ENCODE results near the gene GATD1.

GATD1 gene, protein sequence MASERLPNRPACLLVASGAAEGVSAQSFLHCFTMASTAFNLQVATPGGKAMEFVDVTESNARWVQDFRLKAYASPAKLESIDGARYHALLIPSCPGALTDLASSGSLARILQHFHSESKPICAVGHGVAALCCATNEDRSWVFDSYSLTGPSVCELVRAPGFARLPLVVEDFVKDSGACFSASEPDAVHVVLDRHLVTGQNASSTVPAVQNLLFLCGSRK

DNA sequence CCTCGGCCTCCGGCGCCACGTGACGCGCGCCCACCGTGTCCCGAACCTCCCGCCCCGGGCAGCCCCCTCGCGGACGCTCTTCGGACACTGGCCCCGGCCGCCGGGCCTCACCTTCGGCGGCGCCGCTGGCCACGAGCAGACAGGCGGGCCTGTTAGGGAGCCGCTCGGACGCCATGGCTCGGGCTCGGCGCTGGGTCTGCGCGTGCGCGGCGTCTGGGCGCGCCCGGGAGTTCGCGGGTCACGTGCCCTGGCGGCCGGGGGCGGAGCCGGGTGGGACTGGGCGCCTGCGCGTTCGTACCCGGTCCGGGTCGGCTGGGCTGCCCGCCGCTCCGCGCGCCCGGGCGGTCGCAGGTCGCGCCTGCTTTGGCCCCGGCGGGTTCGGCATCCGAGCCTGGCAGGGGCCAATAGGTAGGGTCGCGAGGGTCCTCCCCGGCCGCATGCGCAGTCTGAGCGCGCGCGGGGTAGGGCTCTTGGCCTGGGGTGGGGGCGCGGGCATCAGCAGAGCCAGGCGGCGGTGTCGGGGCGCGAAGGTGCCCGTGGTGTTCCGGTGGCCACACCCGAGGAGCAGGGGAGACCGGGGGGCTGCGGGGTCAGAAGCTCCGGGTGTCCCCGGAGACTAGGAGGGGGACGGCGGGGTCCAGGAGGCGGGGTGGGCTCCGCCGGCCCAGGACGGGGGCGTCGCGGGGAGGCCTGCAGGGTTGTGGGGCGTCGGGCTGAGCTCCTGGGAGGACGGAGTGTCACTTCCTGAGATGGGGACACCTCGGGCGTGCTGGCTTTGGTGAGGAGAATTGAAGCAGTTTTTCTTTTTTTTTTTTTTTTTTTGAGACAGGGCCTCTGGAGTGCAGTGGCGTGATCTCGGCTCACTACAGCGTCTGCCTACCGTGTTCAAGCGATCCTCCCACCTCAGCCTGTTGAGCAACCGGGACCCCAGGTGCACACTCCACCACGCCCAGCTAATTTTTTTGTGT is at the start of gene GATD1:
TSS of gene GATD1 (minus strand) at position 200 of the 968 bp plus-strand sequence. CDS start at position 175, 25 bp downstream.
- DNase-seq = peak; percentile 97

DNA sequence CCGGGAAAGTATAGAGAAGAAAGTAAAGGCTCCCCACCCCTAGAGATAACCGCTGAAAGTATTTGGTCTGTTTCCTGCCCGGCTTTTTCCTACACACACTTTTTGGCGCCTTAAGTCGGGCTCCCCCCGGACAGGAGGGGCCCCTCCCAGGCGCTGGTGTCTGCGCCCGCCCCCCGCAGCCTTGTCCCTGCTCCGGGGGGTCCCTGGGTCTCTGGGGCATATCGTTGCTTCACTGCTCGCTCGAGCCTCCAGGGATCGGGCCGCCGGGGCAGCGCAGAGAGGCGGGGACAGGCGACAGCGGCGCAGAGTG is 49.5 kb upstream of the GATD1 start:
- DNase-seq = no peak

DNA sequence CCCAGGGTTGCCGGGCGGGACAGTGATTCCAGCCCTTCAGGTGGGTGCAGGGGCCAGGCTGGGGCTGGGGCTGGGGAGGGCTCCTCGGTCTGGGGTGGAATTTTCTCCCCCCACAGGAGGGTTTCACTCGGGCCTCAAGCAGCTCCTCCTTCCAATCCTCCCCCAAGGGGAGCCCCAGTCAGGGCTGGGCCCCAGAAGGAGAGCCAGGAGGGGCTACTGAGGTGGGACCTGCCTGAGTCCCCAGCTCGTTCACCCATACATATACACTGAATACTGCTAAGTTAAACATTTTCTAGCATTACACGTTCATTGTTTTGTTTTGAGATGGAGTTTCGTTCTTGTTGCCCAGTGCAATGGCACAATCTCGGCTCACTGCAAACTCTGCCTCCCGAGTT is 48.9 kb upstream of the GATD1 start:
- DNase-seq = no peak

DNA sequence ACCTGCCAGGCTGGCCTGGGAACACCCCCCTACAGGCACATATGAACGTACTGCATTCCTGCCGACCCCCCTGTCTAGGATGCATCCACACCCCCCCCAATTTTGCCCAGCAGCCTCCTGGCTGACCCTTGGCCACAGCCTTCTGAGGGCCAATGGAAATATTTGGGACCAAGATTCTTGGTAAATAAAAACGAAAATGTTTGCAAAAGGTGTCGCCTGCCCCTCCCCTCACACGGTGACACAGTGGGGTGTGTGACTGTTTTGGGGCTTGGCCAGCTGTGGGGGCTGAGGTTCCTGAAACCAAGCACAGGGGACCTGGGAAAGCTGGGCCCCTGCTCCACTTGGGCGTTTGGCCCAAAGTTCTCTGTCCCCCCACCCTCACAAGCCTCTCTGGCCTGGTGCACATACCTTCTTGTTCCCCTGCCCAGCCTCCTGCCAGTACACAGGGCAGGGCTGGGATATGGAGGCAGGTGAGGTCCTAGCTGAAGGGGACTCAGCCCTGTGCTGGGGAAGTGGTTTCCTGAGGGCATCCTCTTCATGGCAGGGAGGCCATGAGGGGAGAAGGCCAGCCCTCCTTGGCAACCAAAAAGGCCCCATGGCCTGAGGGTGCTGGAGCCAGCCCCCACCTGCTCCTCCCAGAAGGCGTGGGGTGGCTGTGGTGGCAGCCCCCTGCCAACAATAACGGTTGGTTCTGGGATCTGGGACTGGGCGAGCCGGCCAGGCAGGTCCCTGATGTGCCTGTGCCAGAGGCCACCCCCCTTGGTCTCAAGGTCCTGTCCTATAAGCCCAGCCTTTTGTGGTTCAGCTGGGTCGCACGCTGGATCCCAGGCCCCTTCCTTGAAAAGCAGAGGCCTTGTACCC is 48.3 kb upstream of the GATD1 start:
- no peak for DNase-seq

DNA sequence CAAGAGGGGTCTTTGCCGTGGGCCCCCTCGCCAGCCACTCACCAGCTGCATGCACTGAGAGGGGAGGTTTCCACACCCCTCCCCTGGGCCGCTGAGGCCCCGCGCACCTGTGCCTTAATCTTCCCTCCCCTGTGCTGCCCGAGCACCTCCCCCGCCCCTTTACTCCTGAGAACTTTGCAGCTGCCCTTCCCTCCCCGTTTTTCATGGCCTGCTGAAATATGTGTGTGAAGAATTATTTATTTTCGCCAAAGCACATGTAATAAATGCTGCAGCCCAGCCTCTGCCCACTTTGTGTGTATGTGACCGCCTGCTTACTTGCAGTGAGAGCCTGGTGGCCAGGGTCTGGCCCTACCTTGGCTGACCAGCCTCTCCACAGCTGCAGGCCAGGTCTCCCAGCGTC is 47.7 kb upstream of the GATD1 start:
- no peak for DNase-seq

DNA sequence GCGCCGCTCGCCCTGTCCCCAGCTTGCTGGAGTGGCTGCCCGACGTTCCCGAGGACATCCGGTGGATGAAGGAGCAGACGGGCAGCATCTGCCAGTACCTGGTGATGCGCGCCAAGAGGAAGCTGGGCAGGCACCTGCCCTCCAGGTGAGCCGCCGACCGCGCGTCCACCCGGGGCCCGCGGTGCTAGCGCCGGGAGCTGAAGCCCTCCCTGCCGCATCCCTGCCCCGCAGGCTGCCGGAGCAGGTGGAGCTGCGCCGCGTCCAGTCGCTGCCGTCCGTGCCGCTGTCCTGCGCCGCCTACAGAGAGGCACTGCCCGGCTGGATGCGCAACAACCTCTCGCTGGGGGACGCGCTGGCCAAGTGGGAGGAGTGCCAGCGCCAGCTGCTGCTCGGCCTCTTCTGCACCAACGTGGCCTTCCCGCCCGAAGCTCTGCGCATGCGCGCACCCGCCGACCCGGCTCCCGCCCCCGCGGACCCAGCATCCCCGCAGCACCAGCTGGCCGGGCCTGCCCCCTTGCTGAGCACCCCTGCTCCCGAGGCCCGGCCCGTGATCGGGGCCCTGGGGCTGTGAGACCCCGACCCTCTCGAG is 47.1 kb upstream of the GATD1 start:
- no peak for DNase-seq

DNA sequence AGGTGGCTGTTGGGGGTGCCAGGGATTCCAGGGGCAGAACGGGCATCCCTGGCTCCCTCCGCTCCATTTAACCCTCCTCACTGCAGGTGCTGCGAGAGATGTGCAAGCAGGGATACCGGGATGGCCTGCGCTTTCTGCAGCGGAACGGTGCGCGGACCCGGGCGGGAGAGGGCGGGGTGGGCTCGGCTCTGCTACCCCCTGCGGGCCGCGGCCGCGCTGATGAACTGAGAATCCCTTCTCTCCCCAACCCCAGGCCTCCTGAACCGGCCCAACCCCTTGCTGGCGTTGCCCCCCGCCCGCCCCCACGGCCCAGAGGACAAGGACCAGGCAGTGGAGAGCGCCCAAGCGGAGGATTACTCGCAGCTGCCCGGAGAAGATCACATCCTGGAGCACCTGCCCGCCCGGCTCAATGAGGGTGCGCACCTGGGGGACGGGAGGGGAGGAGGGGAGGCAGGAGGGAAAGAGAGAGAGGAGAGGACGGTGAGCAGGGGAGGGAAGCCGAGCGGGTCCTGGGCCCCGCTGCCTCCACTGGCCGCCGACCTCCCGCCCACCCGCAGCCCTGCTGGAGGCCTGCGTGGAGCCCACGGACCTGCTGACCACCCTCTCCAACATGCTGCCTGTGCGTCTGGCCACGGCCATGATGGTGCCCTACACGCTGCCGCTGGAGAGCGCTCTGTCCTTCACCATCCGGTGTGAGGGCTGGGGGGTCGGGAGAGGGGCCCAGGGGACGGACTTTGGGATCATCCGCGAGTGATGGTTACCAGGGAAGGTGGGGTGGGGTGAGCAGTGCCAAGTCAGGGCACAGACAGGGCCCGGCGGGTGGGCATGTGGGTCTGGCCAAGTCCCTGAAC is 46.4 kb upstream of the GATD1 start:
- no peak for DNase-seq

DNA sequence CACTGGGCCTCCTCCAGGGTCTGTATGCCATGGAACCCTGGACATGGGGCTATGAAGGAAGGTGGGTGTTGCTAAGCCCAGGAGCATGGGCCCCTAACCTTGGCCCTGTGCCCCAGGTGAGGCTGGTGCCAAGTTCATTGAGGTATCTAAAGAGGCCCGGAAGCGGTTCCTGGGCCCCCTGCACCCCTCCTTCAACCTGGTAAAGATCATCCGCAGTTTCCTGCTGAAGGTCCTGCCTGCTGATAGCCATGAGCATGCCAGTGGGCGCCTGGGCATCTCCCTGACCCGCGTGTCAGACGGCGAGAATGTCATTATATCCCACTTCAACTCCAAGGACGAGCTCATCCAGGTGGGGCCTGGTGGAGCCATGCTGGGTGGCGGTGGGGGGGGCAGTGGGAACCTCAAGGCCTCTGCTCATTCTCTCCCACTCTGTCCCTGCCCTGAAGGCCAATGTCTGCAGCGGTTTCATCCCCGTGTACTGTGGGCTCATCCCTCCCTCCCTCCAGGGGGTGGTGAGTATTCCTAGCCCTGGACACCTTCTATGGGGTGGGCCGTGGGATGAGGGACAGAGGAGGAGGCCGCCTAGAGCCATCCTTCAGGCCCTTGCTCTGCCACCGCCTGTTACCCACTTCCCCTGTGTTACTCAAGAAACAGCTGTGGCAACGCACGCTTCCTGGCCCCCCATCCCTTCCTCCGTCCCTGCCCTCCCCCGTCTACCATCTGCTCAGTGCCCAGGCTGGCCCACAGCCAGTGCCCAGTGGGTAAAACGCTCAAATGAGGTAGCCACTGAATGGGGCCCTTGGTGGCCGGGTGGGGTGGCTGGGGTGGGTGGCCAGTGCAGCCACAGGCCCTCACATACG is 44.5 kb upstream of the GATD1 start:
- no peak for DNase-seq

DNA sequence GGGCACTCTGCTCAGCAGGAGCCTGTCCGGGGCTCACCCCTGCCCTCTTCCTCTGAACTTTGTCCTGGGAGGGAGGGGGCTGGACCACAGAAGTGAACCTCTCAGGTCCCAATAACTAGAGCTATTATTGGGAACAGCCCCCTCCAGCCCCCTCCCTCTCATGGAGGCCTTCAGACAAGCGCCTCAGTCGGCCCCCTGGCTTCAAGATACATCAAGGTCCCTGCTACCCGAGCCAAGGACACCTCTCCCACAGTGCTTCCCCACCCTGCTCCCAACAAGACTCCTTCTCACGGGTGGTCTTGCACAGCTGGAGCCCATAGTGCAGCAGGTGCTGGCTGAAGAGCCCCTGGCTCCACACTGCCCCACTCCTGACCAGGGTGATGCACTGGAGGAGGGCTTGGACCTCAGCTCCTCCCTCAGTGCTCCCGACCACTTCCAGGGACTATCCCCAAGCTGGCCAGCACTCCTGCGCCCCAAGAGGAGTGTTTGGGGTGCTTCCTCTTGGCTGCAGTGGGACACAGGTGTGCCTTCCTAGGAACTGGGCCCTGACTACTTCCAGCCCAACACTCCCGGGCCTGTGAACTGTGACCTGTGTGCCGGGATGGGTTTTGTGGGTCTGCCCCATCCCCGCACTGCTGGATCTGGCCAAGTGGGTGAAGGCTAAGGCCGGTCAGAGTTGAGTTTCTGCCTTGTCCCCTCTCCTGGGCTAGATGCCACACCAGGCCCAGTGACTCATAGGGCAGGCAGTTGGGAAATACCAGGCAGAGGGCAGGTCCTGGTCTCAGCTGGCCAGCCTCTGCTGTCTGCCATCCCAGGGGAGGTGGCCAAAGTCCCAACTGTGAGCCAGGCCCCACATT is 43.6 kb upstream of the GATD1 start:
- DNase-seq = no peak

DNA sequence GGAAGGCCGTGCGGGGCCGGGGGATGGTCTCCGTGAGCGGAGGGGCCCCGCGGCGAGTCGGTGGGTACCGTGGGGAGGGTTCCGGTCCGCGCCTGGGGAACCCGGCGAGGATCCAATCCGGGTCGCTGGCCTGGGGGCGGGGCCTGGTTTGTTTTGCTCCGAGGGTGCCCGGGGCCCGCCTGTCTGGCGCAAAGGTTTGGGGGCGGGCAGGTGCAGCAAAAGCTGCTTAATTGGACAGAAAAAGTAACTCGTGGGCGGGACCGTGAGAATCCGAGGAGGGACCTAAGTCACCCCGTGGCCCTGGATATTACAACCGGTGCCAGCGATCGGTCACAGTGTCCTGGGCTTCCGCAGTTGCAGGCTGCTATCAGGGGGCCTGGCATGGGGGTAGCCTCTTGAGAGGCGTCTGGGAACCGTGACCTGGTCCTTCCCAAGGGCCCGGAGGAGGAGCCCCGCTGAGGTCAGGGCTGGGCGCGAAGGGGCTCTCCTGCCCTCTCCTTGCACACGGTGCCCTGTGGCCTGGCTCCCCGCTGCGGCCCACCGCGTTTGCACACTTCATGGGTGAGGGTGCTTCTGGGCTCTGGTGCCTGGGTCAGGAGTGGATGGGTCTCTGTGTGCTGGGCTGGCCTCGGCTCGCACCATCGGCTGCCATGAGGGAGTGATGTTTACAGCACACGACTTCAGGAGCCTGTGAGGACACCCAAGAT is 42.8 kb upstream of the GATD1 start:
- DNase-seq = peak; percentile 93

DNA sequence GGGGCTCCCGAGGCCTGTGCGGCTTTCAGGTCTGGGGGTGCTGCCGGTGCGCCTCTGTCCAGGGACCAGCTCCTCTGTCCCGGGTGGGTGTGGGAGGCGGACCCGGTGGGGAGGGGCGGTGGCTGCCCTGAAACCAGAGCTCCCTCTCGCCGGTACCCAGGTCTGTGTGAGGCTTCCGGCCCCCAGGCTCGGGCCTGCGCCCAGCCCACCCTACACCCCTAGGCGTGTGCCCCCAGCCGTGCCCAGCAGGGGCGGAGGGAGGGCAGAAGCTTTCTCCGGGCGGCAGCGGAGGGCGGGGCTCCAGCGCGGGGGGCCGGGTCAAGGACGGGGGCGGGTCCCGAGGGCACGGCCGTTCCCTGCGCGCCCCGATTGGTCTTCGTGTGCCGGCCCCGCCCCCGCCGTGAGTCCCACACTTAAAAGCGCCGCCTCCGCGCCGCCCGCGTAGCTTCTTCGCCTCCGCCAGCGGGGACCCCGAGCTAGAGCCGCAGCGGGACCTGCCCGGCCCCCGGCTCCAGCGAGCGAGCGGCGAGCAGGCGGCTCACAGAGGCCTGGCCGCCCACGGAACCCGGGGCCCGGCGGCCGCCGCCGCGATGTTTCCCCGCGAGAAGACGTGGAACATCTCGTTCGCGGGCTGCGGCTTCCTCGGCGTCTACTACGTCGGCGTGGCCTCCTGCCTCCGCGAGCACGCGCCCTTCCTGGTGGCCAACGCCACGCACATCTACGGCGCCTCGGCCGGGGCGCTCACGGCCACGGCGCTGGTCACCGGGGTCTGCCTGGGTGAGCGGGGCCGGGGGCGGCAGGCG is 42.0 kb upstream of the GATD1 start:
- peak; percentile 92 for DNase-seq

DNA sequence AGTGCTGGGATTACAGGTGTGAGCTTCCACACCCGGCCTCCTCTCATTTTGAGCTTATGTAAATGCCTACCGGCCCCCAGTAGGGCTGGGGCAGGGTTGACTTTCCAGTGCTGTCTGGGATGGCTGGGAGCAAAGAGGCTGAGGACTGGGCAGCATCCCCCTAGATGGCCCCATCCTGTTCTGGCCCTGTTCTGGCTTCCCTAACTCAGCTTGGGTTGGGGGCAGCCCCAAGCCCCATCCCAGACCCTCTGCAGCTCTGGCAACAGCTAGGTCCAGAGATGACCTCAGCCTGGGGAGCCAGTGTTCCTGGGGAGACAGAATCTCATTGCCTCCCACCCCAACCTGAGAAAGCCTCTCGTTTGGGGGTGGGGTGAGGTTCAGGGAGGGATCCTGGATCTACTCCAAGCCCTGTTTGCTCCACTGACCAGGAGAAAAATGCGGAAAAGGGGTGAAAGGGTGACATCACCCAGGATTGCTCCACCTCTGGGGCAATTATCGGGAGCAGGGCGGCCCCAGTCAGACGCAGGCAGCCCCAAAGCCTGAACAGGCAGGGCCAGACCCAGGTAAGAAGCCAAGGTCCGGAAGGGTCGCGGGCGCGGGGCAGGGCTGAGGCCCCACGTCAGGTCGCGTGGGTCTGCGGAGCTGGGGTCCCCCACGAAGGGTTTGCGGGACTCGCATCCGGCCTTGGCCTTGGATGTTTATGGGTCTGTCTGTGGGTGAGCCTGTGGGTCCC is 41.3 kb upstream of the GATD1 start, which contains the start of gene PNPLA2:
TSS of gene PNPLA2 (plus strand) at position 519 of the 733 bp plus-strand sequence. CDS start 805 bp downstream, outside the sequence.
- no peak for DNase-seq

DNA sequence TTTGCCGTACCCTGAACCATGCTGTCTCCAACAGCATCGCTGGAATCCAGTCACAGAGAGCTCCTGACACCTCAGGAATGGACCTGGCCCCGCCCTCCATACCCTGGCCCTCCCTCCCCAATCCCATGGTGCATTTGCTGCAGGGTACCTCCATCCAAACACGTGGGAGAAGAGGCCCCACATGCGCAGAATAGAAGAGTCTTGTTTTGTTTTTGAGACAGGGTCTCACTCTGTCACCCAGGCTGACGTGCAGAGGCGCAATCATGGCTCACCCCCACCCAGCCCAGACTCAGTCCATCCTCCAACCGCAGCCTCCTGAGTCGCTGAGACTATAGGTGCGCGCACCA is 39.1 kb upstream of the GATD1 start:
- no peak for DNase-seq

DNA sequence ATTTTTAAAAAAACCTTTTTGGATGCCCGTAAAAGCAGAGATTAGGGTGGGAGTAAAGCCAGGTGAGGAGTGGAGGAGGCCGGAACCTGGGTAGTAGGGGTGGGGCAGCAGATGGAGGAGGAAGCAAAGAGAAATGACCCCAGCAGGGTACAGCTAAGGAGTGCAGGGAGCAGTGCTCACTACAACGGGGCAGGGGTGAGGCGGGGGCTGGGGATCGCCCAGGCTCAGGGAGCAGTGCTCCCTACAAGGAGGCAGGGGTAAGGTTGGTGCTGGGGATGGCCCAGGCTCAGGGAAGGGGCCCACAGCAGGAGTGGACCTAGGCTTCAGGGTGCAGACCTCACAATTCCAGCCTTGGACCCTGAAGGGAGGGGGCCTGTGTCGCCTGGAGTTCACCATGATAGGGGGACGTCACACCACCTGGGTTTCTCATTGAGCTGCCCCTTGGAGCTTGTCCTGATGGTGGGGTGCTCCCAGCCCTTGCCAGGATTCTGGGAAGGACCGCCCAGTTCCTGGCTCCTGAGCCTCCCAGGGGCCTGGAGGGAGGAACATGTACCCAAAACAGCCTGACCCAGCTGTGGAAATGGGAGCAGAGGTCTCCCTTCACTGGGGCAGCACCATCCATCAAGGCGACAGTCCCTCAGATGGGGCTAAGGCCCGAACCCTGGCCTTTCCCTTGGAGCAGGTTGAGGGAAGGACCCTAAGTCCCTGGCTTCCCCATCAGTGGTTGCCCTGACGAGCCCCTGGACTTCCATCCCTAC is 38.6 kb upstream of the GATD1 start:
- no peak for DNase-seq

DNA sequence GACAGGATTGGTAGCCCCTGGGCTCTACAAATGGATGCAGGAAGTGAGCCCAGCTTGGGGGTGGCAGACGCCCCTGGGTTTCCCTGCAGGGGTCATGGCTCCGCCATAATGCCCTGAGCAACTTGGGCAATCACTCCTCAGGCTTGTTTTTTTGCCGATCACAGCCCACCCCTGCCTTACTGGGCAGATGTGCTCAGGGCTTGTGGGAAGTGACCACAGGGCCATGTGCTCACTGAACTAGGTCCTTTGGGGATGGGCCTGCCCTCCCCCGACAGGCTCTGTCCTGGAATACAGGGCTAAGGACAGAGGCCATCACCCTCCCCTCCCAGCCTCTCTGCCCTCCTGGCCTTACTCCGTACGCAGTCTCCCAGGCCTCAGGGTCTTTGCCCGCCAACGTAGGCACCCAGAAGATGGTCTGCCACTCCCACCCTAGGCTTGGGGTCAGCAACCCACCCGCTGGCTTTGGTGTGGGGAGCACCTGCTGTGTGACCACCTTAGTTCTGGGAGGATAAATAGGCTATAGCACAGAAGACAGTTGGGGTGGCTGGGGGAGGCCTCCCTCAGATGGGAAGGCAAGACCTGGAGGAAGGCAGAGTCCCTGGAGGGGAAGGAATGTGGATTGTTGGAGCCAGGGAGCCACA is 36.3 kb upstream of the GATD1 start:
- no peak for DNase-seq

DNA sequence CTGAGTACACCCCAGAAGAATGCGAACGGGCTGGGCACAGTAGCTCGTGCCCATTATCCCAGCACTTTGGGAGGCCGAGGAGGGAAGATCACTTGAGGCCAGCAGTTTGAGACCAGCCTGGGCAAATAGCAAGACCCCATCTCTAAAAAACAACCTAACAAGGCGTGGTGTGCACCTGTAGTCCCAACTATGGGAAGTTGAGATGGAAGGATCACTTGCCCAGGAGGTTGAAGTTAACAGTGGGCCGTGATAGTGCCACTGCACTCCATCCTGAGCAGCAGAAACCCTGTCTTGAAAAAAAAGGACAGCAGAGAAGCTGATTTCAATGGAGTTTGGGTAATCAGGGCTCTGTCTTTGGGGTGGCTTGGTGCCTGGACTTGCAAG is 35.8 kb upstream of the GATD1 start:
- no peak for DNase-seq

DNA sequence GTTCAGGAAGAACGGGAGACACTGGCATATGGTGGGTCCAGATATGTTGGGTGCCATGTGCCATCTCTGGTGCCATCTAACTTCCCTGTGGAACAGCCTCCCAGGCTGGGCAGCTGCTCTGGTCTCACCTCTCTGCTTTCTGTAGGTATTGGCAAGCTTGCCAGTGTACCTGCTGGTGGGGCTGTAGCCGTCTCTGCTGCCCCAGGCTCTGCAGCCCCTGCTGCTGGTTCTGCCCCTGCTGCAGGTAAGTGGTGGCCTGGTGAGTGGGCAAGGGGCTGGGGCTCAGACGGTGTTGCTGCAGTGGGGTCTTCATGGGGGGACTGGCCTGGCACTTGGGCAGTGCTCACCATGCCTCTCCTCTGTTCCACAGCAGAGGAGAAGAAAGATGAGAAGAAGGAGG is 35.1 kb upstream of the GATD1 start:
- DNase-seq = no peak

Data from activated T-cell treated with anti-CD3 and anti-CD28 coated beads, Interleukin-2, amount 50 U/mL, for 1 hour (primary cell).